Measurements from ENCODE around the gene RNASEH2A. TPM values are rescaled to one million over a fixed set of nuclear protein-coding genes. Genes with fewer than 3 reads are reported as not detected.

Gene RNASEH2A
- polyA plus RNA-seq, 1 donor: 35.1 TPM

- no peak for DNase-seq
Observed at GRCh38 chr19:12859546-12859945, 53.2 kb downstream of the RNASEH2A start.

Other genes starting within 250 kb of the RNASEH2A start
- gene ZNF490, start 195.8 kb upstream of the RNASEH2A start, polyA plus RNA-seq (ENCODE audit: insufficient read length): 5.7 TPM
- 28.1 TPM for gene ZNF791, start 195.7 kb upstream of the RNASEH2A start, polyA plus RNA-seq (ENCODE audit: insufficient read length)
- gene MAN2B1, start 139.8 kb upstream of the RNASEH2A start, polyA plus RNA-seq (ENCODE audit: insufficient read length): 35.1 TPM
- gene WDR83, start 139.8 kb upstream of the RNASEH2A start, polyA plus RNA-seq (ENCODE audit: insufficient read length): 18.2 TPM
- 87.9 TPM for gene DHPS, start 124.7 kb upstream of the RNASEH2A start, polyA plus RNA-seq (ENCODE audit: insufficient read length)
- 1.00 TPM for gene GNG14, start 118.6 kb upstream of the RNASEH2A start, polyA plus RNA-seq (ENCODE audit: insufficient read length)
- 10.4 TPM for gene FBXW9, start 110.0 kb upstream of the RNASEH2A start, polyA plus RNA-seq (ENCODE audit: insufficient read length)
- gene TNPO2, start 82.7 kb upstream of the RNASEH2A start, polyA plus RNA-seq (ENCODE audit: insufficient read length): 78.7 TPM
- gene TRIR, start 71.9 kb upstream of the RNASEH2A start, polyA plus RNA-seq (ENCODE audit: insufficient read length): 139 TPM
- 74.0 TPM for gene GET3, start 69.1 kb upstream of the RNASEH2A start, polyA plus RNA-seq (ENCODE audit: insufficient read length)
- gene BEST2, start 54.8 kb upstream of the RNASEH2A start, polyA plus RNA-seq (ENCODE audit: insufficient read length): 0.23 TPM
- gene HOOK2, start 31.0 kb upstream of the RNASEH2A start, polyA plus RNA-seq (ENCODE audit: insufficient read length): 78.3 TPM
- 22.7 TPM for gene JUNB, start 15.1 kb upstream of the RNASEH2A start, polyA plus RNA-seq (ENCODE audit: insufficient read length)
- gene PRDX2, start 4.8 kb upstream of the RNASEH2A start, polyA plus RNA-seq (ENCODE audit: insufficient read length): 274 TPM
- gene THSD8, start 4.5 kb upstream of the RNASEH2A start, polyA plus RNA-seq (ENCODE audit: insufficient read length): 5.4 TPM
- gene RTBDN, start 28.0 kb downstream of the RNASEH2A start, polyA plus RNA-seq (ENCODE audit: insufficient read length): 0.07 TPM
- gene MAST1, start 31.9 kb downstream of the RNASEH2A start, polyA plus RNA-seq (ENCODE audit: insufficient read length): 1.0 TPM
- gene DNASE2, start 74.9 kb downstream of the RNASEH2A start, polyA plus RNA-seq (ENCODE audit: insufficient read length): 9.5 TPM
- gene KLF1, start 80.6 kb downstream of the RNASEH2A start, polyA plus RNA-seq (ENCODE audit: insufficient read length): 0.17 TPM
- 31.1 TPM for gene GCDH, start 84.6 kb downstream of the RNASEH2A start, polyA plus RNA-seq (ENCODE audit: insufficient read length)
- gene SYCE2, start 112.7 kb downstream of the RNASEH2A start, polyA plus RNA-seq (ENCODE audit: insufficient read length): 3.4 TPM
- gene FARSA, start 127.1 kb downstream of the RNASEH2A start, polyA plus RNA-seq (ENCODE audit: insufficient read length): 41.5 TPM
- gene CALR, start 132.0 kb downstream of the RNASEH2A start, polyA plus RNA-seq (ENCODE audit: insufficient read length): 783 TPM
- gene RAD23A, start 139.3 kb downstream of the RNASEH2A start, polyA plus RNA-seq (ENCODE audit: insufficient read length): 71.9 TPM
- 25.2 TPM for gene GADD45GIP1, start 150.6 kb downstream of the RNASEH2A start, polyA plus RNA-seq (ENCODE audit: insufficient read length)
- 0.18 TPM for gene DAND5, start 163.0 kb downstream of the RNASEH2A start, polyA plus RNA-seq (ENCODE audit: insufficient read length)
- 14.6 TPM for gene NFIX, start 188.9 kb downstream of the RNASEH2A start, polyA plus RNA-seq (ENCODE audit: insufficient read length)